ENCODE data around the gene MTR. TPM values are rescaled to one million over a fixed set of nuclear protein-coding genes. Genes with fewer than 3 reads are reported as not detected.

The MTR gene
- polyA plus RNA-seq, 1 donor from 2014 or later: 15.2 TPM

DNA sequence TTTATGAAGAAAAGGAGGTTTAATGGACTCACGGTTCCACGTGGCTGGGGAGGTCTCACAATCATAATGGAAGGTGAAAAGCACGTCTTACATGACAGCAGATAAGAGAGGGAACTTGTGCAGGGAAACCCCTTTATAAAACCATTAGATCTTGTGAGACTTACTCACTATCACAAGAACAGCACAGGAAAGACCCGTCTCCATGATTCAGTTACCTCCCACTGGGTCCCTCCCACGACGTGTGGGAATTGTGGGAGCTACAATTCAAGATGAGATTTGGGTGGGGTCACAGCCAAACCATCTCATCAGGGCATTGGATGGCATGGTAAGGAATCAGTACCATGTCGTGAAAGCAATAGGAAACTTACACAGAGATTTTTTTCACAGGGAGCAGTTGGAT, 63.1 kb downstream of the MTR start:
- no peak overlapping the region for H3K27ac Mint-ChIP-seq
- peaks cover 19% of the 10 kb centered on the region for H3K36me3 Mint-ChIP-seq
- peaks cover 0 to 2% (median 0%) of the 10 kb centered on the region in 3 donors for H3K4me1 Mint-ChIP-seq
- H3K4me3 Mint-ChIP-seq: no peak overlapping the region
- no peaks in the 10 kb centered on the region for H3K9me3 Mint-ChIP-seq
- no peaks in the 10 kb centered on the region for H3K27me3 Mint-ChIP-seq

DNA sequence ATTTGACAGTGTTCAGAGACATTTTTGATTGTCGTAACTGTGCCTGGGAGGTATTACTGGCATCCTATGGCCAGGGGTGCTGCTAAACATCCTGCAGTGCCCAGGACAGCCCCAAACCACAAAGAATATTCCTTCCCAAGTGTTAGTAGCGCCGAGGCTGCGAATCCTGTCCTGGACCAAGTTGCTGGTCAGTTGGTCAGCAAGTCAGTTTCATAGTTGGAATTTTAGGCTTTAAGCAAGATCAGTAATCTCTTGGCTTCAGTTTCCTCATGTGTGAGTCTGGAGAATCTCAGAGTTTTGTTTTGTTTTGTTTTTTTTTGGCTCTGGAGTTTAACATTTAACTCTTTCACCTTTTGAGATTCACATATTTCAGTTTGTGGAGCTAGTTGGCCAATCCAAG, 65.0 kb downstream of the MTR start:
- Mint-ChIP-seq H3K36me3 (peaks cover 22% of the 10 kb centered on the region), H3K9me3 (no peaks in the 10 kb centered on the region), H3K27ac (no peak overlapping the region), H3K4me3 (no peak overlapping the region), H3K27me3 (no peaks in the 10 kb centered on the region), H3K4me1 (no peaks in the 10 kb centered on the region)

DNA sequence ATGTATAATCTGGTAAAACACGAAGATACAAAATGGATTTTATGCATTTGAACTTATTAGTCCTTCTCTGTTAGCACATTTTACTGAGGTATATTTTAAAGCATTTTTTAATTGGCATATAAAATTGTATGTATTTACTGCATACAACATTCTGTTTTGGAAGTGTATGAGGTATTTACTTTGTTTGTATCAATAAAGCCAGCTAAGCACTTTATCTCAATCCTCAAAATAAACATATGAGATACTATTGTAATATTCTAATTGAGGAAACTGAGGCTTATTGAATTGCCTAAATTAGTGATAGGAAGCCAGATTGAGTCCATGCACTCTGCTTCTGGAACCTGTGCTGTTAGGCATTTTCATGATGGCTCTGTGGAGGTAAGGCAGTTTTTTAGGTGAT, 65.6 kb downstream of the MTR start:
- Mint-ChIP-seq H3K4me1 (no peaks in the 10 kb centered on the region), H3K27me3 (no peaks in the 10 kb centered on the region), H3K9me3 (no peaks in the 10 kb centered on the region), H3K27ac (no peak overlapping the region), H3K36me3 (peaks cover 27% of the 10 kb centered on the region), H3K4me3 (no peak overlapping the region)

DNA sequence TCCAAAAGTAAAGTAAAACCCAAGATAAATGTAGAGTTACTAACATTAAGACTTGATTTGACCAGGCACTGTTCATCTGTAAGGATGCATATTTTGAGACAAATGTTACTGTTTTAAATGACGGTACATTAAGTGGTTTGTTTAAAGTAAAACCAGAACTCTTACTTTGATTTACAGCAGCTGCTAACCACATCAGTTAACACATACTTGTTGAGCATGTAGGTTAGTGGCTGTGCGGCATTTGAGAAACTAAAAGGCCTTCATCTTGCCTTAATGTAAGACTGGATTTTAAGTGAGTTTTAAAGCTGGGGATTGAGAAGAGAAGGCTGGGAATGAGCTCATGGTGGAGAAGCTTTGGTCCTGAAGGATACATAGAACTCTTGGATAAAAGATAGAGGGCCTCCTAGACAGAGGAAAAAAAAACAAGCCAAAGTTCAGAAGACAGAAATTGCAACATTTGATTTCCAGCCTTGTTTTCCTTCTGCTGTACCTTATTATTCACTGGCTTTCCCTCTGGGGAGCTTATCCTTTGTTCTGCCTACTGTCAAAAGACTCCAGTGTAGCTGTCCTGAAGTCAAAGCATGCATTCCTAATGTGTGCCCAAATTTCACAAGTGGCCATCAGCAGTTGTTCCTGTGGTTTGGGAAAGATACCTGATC, 66.6 kb downstream of the MTR start:
- Mint-ChIP-seq H3K27me3 (no peaks in the 10 kb centered on the region), H3K4me1 (no peaks in the 10 kb centered on the region), H3K4me3 (no peak overlapping the region), H3K9me3 (no peaks in the 10 kb centered on the region), H3K27ac (no peak overlapping the region), H3K36me3 (peaks cover 34% of the 10 kb centered on the region)

DNA sequence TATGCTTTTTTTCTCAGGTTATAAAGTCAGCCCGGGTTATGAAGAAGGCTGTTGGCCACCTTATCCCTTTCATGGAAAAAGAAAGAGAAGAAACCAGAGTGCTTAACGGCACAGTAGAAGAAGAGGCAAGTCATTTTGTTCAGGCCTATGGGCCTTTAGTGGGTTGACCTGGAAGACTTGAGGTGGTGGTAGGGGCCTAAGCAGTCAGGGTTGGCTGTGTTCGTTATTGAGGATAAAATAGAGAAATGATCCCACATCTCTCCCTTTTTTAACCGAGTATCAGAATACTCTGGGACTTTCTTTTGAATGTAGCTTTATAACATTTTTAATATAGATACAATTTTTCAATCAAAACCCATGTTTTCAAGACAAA, 67.1 kb downstream of the MTR start:
- Mint-ChIP-seq H3K27me3 (no peaks in the 10 kb centered on the region), H3K4me1 (no peaks in the 10 kb centered on the region), H3K4me3 (no peak overlapping the region), H3K36me3 (peaks cover 38% of the 10 kb centered on the region), H3K27ac (no peak overlapping the region), H3K9me3 (no peaks in the 10 kb centered on the region)

DNA sequence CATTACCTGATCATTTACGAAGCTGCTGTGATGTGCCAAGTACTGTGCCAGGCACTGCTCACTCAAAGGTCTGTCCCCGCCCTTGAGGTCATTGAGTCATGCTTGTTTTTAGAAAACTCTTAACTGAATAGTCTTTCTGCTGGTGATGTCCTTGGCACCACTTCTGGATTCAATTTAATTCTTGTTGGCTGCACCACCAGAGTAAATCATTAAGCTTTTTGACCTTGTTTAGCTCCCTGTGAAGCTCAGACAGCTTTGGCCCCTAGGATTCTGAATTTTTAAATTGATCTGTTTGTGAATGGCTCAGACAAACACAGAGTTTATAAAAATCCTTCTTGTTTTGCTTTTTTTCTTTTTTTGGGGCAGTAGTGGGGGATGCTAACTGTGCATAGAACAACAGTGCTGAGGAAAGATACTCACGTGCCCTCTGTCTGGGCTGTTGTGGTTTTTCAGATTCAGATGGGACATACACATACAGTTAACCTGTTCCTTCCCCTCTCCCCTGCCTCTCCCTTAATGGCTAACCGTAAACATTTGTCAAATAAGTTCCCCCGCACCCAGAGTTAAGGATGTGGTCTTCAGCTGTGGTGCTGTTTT, 67.6 kb downstream of the MTR start:
- Mint-ChIP-seq H3K36me3 (peaks cover 39% of the 10 kb centered on the region), H3K27me3 (no peaks in the 10 kb centered on the region), H3K9me3 (no peaks in the 10 kb centered on the region), H3K4me3 (no peak overlapping the region), H3K4me1 (no peaks in the 10 kb centered on the region), H3K27ac (no peak overlapping the region)

DNA sequence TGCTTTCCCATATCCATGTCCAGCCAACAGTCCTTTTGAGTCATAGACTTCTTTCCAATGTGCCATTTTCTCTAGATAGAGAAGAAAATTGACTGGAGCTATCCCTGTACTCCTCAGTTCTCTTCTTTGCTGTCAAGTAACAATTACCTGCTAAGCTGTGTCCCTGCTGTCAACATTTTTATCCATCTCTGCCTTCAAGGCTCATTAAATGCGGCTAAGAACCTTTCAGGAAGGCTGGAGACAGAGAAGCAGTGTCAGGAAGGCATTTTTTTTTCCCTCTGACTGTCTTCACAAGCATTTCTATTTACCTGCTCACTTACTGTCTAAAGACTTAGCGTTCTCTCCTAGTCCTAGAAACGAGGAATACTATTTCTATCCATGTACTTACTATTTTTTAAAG, 69.1 kb downstream of the MTR start:
- H3K36me3 Mint-ChIP-seq: peaks cover 38% of the 10 kb centered on the region
- no peak overlapping the region for H3K4me3 Mint-ChIP-seq
- H3K27ac Mint-ChIP-seq: no peak overlapping the region
- H3K27me3 Mint-ChIP-seq: no peaks in the 10 kb centered on the region
- no peaks in the 10 kb centered on the region for H3K9me3 Mint-ChIP-seq
- H3K4me1 Mint-ChIP-seq: no peaks in the 10 kb centered on the region

DNA sequence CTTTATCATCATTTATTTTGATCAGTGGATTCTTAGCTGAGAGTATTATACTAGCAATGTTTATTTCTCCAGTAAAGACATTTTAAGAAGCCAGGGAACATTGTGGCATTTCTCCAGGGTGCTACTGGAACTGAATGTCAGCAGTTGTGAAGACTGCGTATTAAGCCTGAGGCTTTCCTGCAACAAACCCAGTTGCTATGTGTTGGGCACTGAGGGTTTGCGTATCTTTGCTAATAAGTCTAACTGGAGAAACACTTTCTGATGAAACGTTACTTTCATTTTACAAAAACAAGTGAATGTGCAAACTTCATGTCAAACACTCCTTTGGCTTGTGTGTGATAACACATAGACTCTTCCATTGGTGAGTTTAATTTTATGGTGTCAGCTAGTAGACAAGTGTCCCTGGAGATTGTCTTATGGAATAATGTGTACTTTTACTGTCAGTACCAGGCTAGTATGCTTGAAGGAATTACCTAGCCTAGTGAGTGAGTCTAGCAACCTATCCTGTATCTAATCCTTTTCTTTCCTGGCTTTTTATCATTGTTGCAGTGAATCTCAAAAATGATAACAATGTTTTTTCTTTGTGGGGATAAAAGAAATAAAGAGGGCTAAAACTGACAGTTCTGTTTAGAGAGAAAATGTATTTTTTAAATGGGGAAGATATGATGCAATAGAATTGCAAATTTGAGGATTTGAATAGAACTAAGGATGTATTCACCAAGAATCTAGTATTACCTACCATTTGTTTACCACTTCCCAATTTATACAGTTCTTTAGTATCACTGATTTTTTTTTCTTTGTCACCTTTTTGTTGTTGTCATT, 70.1 kb downstream of the MTR start:
- H3K27me3 Mint-ChIP-seq: no peaks in the 10 kb centered on the region
- no peaks in the 10 kb centered on the region for H3K4me1 Mint-ChIP-seq
- no peaks in the 10 kb centered on the region for H3K9me3 Mint-ChIP-seq
- H3K36me3 Mint-ChIP-seq: peaks cover 37% of the 10 kb centered on the region
- H3K4me3 Mint-ChIP-seq: no peak overlapping the region
- no peak overlapping the region for H3K27ac Mint-ChIP-seq

DNA sequence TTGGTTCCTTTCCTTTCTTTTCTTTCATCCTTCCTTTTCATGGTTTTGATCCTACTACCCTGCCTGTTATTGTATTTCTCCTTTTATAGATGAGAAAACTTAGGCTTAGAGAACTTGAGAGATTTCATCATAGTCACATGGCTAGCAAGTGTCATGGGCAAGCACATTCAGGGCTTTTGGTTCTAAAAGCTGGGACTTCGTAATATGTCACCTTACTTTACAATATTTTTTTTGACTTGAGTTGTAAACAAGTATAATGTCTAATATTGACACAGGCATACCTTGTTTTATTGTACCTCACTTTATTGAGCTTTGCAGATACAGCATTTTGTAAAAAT, 70.7 kb downstream of the MTR start:
- H3K27ac Mint-ChIP-seq: no peak overlapping the region
- H3K4me1 Mint-ChIP-seq: no peaks in the 10 kb centered on the region
- H3K9me3 Mint-ChIP-seq: no peaks in the 10 kb centered on the region
- H3K4me3 Mint-ChIP-seq: no peak overlapping the region
- H3K27me3 Mint-ChIP-seq: no peaks in the 10 kb centered on the region
- peaks cover 37% of the 10 kb centered on the region for H3K36me3 Mint-ChIP-seq

DNA sequence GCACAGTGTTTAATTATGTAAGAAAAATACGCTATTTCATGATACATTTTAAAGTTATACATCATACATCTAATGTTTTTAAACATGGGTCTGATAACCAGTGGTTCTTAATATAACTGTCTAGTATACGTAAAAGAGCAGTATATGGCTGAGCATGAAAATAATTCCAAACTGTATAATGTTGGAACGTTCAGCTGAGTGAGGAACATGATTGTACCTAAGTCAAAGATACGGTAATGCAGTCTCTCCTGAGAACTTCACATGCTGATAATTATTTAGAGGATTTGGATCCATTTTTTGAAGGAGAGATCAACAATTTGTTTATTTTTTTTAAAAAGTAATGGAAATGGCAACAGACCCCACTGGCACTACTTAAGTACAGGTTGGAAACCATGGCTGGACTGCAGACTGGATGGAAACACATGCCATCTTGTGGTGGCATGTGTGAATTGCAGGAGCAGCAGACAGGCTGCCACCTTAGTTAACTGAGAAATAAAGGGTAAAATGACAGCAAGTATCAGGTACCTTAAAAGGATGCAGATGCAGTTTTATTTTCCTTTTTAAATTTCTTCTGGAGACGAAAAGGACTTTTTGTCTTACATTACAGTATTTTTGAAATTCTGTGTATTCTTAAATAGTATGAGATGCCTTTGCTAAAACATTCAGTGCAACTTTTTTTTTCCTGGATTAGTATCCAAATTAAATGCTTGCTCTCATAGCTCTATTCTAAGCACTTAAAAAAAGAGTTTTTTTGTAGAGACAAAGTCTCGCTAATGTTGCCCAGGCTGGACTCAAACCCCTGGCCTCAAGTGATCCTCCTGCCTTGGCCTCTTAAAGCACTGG, 73.8 kb downstream of the MTR start:
- H3K9me3 Mint-ChIP-seq: no peaks in the 10 kb centered on the region
- no peak overlapping the region for H3K4me3 Mint-ChIP-seq
- no peak overlapping the region for H3K27ac Mint-ChIP-seq
- no peaks in the 10 kb centered on the region for H3K27me3 Mint-ChIP-seq
- H3K36me3 Mint-ChIP-seq: peaks cover 33% of the 10 kb centered on the region
- no peaks in the 10 kb centered on the region for H3K4me1 Mint-ChIP-seq

DNA sequence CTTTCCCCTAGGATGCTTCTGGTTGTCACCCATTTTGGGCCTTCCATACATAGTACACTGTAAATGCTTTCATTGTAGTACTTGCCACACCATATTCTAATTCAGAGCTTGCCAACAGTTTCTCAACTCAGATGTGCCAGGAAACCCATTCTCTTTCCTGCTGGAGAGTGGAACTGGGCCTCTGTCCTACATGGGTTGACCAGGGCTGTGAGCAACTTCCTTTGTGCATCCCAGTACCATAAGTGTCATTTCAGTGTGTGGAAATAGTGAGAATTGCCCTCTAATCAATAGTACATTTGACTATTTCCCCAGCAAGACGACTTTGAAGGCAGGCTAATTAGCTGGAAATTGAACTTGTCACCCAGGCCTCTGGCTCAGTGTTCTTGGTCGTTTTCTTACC, 74.8 kb downstream of the MTR start:
- Mint-ChIP-seq H3K27ac (no peak overlapping the region), H3K36me3 (peaks cover 28% of the 10 kb centered on the region), H3K27me3 (no peaks in the 10 kb centered on the region), H3K9me3 (no peaks in the 10 kb centered on the region), H3K4me3 (no peak overlapping the region), H3K4me1 (no peaks in the 10 kb centered on the region)

DNA sequence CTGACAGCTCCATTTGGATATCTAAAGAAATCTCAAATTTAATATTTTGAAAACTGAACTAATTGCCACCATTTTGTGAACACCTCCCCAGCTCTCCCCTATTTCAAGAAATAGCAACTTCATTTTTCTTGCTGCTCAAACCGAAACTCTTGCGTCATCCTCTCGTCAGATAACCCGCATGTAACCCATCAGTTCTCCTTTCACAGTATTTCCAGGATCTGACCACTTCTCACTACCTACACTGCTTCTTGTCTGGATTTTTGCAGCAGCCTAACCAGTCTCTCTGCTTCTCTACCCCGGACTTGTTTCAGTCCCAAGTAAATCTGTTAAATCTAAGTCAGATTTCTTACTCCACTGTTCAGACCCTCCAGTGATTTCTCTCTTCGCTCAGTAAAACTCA, 75.6 kb downstream of the MTR start:
- Mint-ChIP-seq H3K36me3 (peaks cover 22% of the 10 kb centered on the region), H3K4me1 (no peaks in the 10 kb centered on the region), H3K4me3 (no peak overlapping the region), H3K27me3 (no peaks in the 10 kb centered on the region), H3K9me3 (no peaks in the 10 kb centered on the region), H3K27ac (no peak overlapping the region)

DNA sequence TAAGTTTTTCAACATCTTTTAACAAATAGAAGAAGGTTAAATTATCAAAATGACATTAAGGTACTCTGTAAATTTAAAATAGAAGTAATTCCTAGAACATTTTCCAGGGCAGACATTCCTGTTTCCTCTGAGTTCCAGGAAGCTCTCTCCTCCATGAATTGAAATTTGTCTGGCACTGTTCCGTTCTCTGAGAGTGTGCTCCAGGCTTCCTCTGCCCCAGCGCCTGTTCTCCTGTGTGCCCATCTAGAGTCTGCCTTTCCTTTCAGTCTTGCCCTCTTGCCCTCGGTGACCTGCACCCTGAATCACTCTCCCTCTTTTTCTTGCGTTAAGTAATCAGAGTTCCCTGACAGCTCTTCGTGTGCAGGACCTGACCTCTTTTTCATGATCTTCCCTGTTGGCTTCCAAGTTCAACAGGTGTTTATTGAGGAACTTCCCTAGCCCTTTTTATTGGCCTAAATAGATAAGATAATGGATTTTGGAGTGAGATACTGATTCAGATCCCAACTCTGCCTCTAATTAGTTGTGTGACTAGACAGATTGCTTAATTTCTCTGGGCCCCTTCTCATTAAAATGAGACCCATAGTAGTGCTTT, 77.1 kb downstream of the MTR start:
- no peaks in the 10 kb centered on the region for H3K4me1 Mint-ChIP-seq
- H3K9me3 Mint-ChIP-seq: no peaks in the 10 kb centered on the region
- peaks cover 14% of the 10 kb centered on the region for H3K36me3 Mint-ChIP-seq
- H3K27me3 Mint-ChIP-seq: no peaks in the 10 kb centered on the region
- no peak overlapping the region for H3K4me3 Mint-ChIP-seq
- H3K27ac Mint-ChIP-seq: no peak overlapping the region

DNA sequence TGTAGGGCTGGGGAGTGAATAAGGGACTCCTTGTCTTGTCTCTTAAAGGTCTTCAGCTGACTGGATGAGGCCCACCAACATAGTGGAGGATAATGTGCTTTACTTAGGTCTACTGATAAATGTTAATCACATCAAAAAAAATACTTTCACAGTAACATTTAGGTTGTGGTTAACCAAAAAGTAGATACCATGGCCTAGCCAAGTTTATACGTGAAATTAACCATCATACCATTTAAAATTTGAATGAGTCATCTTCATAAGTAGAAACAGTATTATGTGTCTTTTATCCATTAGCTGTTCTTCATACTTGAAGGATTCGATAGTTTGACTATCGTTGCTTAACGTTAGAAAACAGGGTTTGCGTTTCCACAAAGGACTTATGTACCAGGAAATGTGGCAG, 80.9 kb downstream of the MTR start:
- Mint-ChIP-seq H3K4me3 (no peak overlapping the region), H3K36me3 (peaks cover 14% of the 10 kb centered on the region), H3K4me1 (no peaks in the 10 kb centered on the region), H3K27ac (no peak overlapping the region), H3K27me3 (no peaks in the 10 kb centered on the region), H3K9me3 (no peaks in the 10 kb centered on the region)

DNA sequence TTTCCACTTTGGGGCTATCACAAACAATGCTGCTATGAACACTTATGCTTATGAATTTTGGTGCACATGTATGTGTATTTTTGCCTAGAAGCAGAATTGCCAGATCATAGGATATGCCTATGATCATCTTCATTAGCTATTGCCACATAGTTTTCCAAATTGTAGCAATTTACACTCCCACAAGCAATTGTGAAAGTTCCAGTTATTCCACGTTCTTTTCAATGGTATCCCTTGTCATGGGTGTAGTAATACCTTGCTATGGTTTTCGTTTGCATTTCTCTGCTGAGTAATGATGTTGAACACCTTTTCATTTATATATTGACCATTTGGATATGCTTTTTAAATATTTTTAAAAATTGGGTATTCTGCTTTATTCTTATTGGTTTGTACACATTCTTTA, 82.6 kb downstream of the MTR start:
- Mint-ChIP-seq H3K36me3 (peaks cover 14% of the 10 kb centered on the region), H3K9me3 (no peaks in the 10 kb centered on the region), H3K27ac (no peak overlapping the region), H3K27me3 (no peaks in the 10 kb centered on the region), H3K4me1 (no peaks in the 10 kb centered on the region), H3K4me3 (no peak overlapping the region)
